Ishikawa (cell line): ENCODE data around the gene DPYSL4.

ENCODE experiments used
- EGR1 ChIP-seq: IDR thresholded peaks from 2 replicates; pipeline ENCODE4 v1.6.1; 2012
- TAF1 ChIP-seq: IDR thresholded peaks from 2 replicates; pipeline ENCODE4 v1.6.1; 2012; ENCODE audit warnings: low read depth, mild to moderate bottlenecking

DNA sequence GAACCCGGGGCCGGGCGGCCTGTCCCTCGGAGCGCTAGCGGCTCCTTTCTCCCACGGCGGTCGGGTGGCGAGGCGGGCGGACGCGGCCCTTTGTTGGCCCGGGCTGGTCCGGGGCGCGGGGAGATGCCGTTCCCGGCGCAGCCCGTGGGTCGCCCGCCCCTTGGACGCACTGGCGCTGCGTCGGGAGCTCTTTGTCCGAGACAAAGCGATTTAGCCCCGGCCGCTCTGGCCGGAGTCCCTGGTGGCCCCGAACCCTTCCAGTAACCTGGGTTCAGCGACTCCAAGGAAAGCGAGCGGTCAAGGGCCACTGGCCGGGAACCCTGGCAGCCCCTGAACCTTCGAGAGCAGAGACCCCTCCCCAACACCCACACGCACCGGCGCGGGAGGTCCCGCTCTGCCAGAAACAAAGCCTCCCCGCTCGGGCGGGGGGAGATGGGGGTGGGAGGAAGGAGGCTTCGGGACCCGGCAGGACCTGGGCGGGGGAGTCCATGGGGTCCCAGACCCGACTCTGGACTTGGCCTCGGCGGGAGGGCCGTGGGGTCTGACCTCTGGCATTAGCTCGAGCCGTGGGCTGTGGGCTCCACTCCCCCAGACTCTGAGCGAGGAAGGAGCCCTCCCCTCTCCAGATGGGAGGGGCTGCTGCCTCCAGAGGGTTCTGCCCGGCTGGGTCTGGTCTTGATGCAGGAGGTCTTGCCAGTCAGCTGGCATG is 836 bp downstream of the DPYSL4 start:
- TF ChIP-seq EGR1 (no peak), TAF1 (no peak)
